Measurements from ENCODE around the gene CDKN2C.

Gene CDKN2C

GRCh38 chr1:50959303-50959912 is 10.6 kb upstream of the CDKN2C start:
- H3K4me3 ChIP-seq (ENCODE audit: low read depth, low read length): peak overlapping the region; percentile 99
- DNase-seq (ENCODE audit: low read depth): peak; percentile 47
- TF ChIP-seq, protein P1, sequence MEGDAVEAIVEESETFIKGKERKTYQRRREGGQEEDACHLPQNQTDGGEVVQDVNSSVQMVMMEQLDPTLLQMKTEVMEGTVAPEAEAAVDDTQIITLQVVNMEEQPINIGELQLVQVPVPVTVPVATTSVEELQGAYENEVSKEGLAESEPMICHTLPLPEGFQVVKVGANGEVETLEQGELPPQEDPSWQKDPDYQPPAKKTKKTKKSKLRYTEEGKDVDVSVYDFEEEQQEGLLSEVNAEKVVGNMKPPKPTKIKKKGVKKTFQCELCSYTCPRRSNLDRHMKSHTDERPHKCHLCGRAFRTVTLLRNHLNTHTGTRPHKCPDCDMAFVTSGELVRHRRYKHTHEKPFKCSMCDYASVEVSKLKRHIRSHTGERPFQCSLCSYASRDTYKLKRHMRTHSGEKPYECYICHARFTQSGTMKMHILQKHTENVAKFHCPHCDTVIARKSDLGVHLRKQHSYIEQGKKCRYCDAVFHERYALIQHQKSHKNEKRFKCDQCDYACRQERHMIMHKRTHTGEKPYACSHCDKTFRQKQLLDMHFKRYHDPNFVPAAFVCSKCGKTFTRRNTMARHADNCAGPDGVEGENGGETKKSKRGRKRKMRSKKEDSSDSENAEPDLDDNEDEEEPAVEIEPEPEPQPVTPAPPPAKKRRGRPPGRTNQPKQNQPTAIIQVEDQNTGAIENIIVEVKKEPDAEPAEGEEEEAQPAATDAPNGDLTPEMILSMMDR (IDR thresholded peaks at IDR 0.05; ENCODE audit: low read depth, low read length): no peak
- TF ChIP-seq, protein P2, sequence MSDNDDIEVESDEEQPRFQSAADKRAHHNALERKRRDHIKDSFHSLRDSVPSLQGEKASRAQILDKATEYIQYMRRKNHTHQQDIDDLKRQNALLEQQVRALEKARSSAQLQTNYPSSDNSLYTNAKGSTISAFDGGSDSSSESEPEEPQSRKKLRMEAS (IDR thresholded peaks at IDR 0.05; ENCODE audit: low read depth, low read length): no peak
- no peak; the same call in 1 of the 2 replicates for TF ChIP-seq MYC (IDR thresholded peaks at IDR 0.05; ENCODE audit: low read depth, low read length)
- no peak for TF ChIP-seq POLR2A (IDR thresholded peaks at IDR 0.05; ENCODE audit: extremely low read depth, insufficient read length)

GRCh38 chr1:50959913-50960844 is 9.9 kb upstream of the CDKN2C start, which contains the start of gene FAF1:
FAF1 (minus strand) TSS chr1:50960267; CDS start chr1:50959811, 456 bp downstream.
- DNase-seq (ENCODE audit: low read depth): peak; percentile 98
- TF ChIP-seq MYC (IDR thresholded peaks at IDR 0.05; ENCODE audit: low read depth, low read length) (peak; percentile 98), POLR2A (IDR thresholded peaks at IDR 0.05; ENCODE audit: extremely low read depth, insufficient read length) (peak; percentile 89)
- TF ChIP-seq, protein P2 (IDR thresholded peaks at IDR 0.05; ENCODE audit: low read depth, low read length): peak; percentile 99
- TF ChIP-seq, protein P1 (IDR thresholded peaks at IDR 0.05; ENCODE audit: low read depth, low read length): no peak
- H3K4me3 ChIP-seq (ENCODE audit: low read depth, low read length): peak within 1 kb of the TSS; percentile 99

DNA sequence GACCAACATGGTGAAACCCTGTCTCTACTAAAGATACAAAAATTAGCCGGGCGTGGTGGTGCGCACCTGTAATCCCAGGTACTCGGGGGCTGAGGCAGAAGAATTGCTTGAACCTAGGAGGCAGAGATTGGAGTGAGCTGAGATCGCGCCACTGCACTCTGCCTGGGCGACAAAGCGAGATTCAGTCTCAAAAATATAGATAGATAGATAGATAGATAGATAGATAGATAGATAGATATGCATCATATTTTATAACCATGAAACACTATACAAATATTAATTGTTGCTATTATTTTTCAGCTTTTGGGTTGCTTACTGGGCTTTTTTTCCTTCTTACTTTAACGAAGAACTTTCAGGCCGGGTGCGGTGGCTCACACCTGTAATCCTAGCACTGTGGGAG is 5.2 kb upstream of the CDKN2C start:
- no peak overlapping the region for H3K4me3 ChIP-seq (ENCODE audit: low read depth, low read length)
- DNase-seq (ENCODE audit: low read depth): no peak
- TF ChIP-seq POLR2A (IDR thresholded peaks at IDR 0.05; ENCODE audit: extremely low read depth, insufficient read length) (no peak), MYC (IDR thresholded peaks at IDR 0.05; ENCODE audit: low read depth, low read length) (no peak)
- TF ChIP-seq, protein P1 (IDR thresholded peaks at IDR 0.05; ENCODE audit: low read depth, low read length): no peak
- TF ChIP-seq, protein P2 (IDR thresholded peaks at IDR 0.05; ENCODE audit: low read depth, low read length): no peak

DNA sequence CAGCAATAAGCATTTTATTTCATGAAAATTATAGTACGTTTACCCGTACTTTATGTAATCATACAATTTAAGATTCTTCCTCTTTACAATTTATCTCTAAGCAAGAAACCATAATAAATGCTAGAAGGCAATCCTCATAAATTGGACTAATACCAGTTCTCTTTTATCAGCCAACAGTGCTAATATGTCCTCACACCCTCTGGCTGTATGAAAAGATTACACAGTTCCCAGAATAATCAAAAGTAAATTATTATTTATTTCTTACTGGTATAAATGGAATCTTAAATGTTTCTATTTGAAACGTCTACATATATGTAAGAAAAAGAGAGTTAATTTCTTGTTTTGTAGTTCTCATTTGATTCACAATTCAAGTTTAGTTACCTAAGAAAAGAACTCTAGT is 3.1 kb upstream of the CDKN2C start:
- DNase-seq (ENCODE audit: low read depth): no peak
- TF ChIP-seq, protein P1 (IDR thresholded peaks at IDR 0.05; ENCODE audit: low read depth, low read length): no peak
- TF ChIP-seq MYC (IDR thresholded peaks at IDR 0.05; ENCODE audit: low read depth, low read length): no peak
- TF ChIP-seq, protein P2 (IDR thresholded peaks at IDR 0.05; ENCODE audit: low read depth, low read length): no peak
- no peak for TF ChIP-seq POLR2A (IDR thresholded peaks at IDR 0.05; ENCODE audit: extremely low read depth, insufficient read length)
- peak overlapping the region; percentile 55 for H3K4me3 ChIP-seq (ENCODE audit: low read depth, low read length)

DNA sequence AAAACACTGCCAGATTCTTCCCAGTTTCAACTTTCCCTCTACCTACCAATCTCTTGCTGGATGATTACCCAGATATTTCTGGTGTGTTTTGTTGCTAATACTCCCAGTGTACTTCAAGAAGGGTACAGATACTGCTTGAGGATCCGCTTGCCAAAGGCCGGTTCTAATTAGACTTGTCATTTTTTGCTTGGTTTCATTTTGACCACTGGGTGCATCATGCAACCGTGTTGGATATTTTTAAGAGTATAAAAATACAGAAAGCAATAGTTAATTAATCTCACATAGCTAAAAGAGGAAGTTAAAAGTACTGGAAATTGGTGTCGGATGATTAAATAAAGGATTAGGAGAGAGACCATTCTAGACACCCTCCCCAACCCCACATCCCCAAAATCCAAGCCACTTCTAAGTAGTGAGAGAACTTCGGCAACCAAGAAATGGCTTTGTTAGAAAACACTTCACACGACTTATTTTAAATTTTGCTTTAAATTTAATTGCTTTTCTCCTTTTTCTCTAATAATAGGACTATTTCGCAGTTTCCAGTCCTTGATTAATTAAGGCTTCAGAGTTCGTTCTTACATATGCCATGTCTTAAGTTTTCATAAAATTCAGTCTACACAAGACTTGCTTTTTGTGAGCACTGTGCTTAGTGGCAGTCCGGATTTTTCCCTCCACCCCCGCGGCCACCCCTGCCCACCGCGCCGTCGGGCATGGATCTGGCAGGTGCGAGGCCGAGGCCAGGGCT is 2.5 kb upstream of the CDKN2C start:
- H3K4me3 ChIP-seq (ENCODE audit: low read depth, low read length): peak overlapping the region; percentile 55
- TF ChIP-seq, protein P2 (IDR thresholded peaks at IDR 0.05; ENCODE audit: low read depth, low read length): peak; percentile 50; the same call in 1 of the 2 replicates
- TF ChIP-seq POLR2A (IDR thresholded peaks at IDR 0.05; ENCODE audit: extremely low read depth, insufficient read length) (no peak), MYC (IDR thresholded peaks at IDR 0.05; ENCODE audit: low read depth, low read length) (no peak)
- TF ChIP-seq, protein P1 (IDR thresholded peaks at IDR 0.05; ENCODE audit: low read depth, low read length): no peak
- DNase-seq (ENCODE audit: low read depth): peak; percentile 50
